Fibroblast of lung (primary cell): ENCODE data around the gene WNT3A. TPM values are rescaled to one million over a fixed set of nuclear protein-coding genes. Genes with fewer than 3 reads are reported as not detected.

Experiments
- DNase-seq, 2 donors: peaks; one replicate each; pipeline versions ENCODE4 v3.0.0 to v3.0.0-alpha.2; 2010; ENCODE audit warnings: low read depth in 2 of 2
- H2AFZ ChIP-seq: 2 replicates; pipeline ENCODE4 v1.5.1; 2012; ENCODE audit warnings: low read length, control low read depth, inconsistent platforms
- H3K27ac ChIP-seq: 2 replicates; pipeline ENCODE4 v1.5.1; 2011; ENCODE audit warnings: low read length, control low read depth; ENCODE audit not compliant: insufficient read depth
- H3K27me3 ChIP-seq: 2 replicates; pipeline ENCODE4 v1.5.1; 2011; ENCODE audit warnings: mild to moderate bottlenecking, low read length; ENCODE audit not compliant: control insufficient read depth, insufficient read depth
- H3K36me3 ChIP-seq: 2 replicates; pipeline ENCODE4 v1.5.1; 2011; ENCODE audit warnings: low read length; ENCODE audit not compliant: control insufficient read depth, insufficient read depth
- H3K4me1 ChIP-seq: 2 replicates; pipeline ENCODE4 v1.5.1; 2011; ENCODE audit warnings: low read length; ENCODE audit not compliant: control insufficient read depth, insufficient read depth; ENCODE audit errors: extremely low read depth
- H3K4me2 ChIP-seq: 2 replicates; pipeline ENCODE4 v1.5.1; 2011; ENCODE audit warnings: low read length, control low read depth; ENCODE audit not compliant: insufficient read depth; ENCODE audit errors: extremely low read depth
- H3K4me3 ChIP-seq, 4 experiments: fragments of 200-600 bp in 1 of 4; sonication (generic) in 1 of 4; replicated peaks in 1 of 4; 2 replicates each; pipeline ENCODE4 v1.5.1; 2011 to 2016; ENCODE audit warnings: low read length in 4 of 4, low read depth in 3 of 4, mild to moderate bottlenecking in 3 of 4, control low read depth in 2 of 4, inconsistent platforms in 1 of 4, mixed read lengths in 1 of 4; ENCODE audit not compliant: insufficient read depth in 1 of 4; ENCODE audit errors: control extremely low read depth in 1 of 4
- H3K79me2 ChIP-seq: 2 replicates; pipeline ENCODE4 v1.5.1; 2012; ENCODE audit warnings: mild to moderate bottlenecking, low read length, inconsistent platforms; ENCODE audit not compliant: control insufficient read depth, insufficient read depth
- H3K9ac ChIP-seq: 2 replicates; pipeline ENCODE4 v1.5.1; 2011; ENCODE audit warnings: mild to moderate bottlenecking, low read length, control low read depth; ENCODE audit not compliant: insufficient read depth
- H3K9me3 ChIP-seq: 2 replicates; pipeline ENCODE4 v1.5.1; 2012; ENCODE audit warnings: low read depth, low read length; ENCODE audit not compliant: control insufficient read depth, insufficient read depth
- H4K20me1 ChIP-seq: 2 replicates; pipeline ENCODE4 v1.5.1; 2011; ENCODE audit warnings: low read length; ENCODE audit not compliant: control insufficient read depth, insufficient read depth; ENCODE audit errors: extremely low read depth
- EZH2 ChIP-seq: IDR thresholded peaks from 2 replicates; pipeline ENCODE4 v1.5.1; 2012; ENCODE audit warnings: low read length, control low read depth, mild to moderate bottlenecking; ENCODE audit errors: missing control alignments
- polyA plus RNA-seq, 2 donors: library from polyadenylated mRNA; depleted of rRNA in 1 of 2; stranded (reverse) in 1 of 2; unstranded in 1 of 2; fragments of >200 nt; gene quantifications; 2 replicates each; pipeline ENCODE4 v1.2.1, GENCODE V29; 2011 to 2012; ENCODE audit warnings: missing spikeins in 1 of 2
- total RNA-seq: library from RNA; depleted of rRNA; stranded (reverse); fragments of >200 nt; gene quantifications from 2 replicates; pipeline ENCODE4 v1.2.1, GENCODE V29; 2014
- TF ChIP-seq, protein P1 (sequence below), 2 donors: IDR thresholded peaks in 1 of 2; conservative IDR thresholded peaks in 1 of 2; 1 replicate in 1 of 2; 2 replicates in 1 of 2; pipeline ENCODE4 v1.5.1; 2011 to 2012; ENCODE audit warnings: low read length in 2 of 2, control low read depth in 1 of 2, inconsistent platforms in 1 of 2, low read depth in 1 of 2, mild to moderate bottlenecking in 1 of 2

The WNT3A gene
- total and polyA plus RNA-seq, 2 donors (not counting 1 experiment from before 2014, with no cell fraction given): not detected

DNA sequence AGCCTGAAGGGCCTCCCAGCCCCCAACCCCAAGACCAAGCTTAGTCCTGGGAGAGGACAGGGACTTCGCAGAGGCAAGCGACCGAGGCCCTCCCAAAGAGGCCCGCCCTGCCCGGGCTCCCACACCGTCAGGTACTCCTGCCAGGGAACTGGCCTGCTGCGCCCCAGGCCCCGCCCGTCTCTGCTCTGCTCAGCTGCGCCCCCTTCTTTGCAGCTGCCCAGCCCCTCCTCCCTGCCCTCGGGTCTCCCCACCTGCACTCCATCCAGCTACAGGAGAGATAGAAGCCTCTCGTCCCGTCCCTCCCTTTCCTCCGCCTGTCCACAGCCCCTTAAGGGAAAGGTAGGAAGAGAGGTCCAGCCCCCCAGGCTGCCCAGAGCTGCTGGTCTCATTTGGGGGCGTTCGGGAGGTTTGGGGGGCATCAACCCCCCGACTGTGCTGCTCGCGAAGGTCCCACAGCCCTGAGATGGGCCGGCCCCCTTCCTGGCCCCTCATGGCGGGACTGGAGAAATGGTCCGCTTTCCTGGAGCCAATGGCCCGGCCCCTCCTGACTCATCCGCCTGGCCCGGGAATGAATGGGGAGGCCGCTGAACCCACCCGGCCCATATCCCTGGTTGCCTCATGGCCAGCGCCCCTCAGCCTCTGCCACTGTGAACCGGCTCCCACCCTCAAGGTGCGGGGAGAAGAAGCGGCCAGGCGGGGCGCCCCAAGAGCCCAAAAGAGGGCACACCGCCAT is 53.8 kb downstream of the WNT3A start:
- Histone ChIP-seq H3K9ac (no peak overlapping the region), H3K27ac (no peak overlapping the region), H3K27me3 (peaks cover 10% of the 10 kb centered on the region), H4K20me1 (no peaks in the 10 kb centered on the region), H3K4me3 (peak overlapping the region in 1 of 4 experiments; percentile 16), H3K4me1 (no peaks in the 10 kb centered on the region), H2AFZ (no peak overlapping the region), H3K36me3 (no peaks in the 10 kb centered on the region), H3K79me2 (no peaks in the 10 kb centered on the region), H3K4me2 (no peak overlapping the region), H3K9me3 (no peaks in the 10 kb centered on the region)
- peak in 1 of 2 donors; percentile 23 for DNase-seq
- TF ChIP-seq, protein P1, sequence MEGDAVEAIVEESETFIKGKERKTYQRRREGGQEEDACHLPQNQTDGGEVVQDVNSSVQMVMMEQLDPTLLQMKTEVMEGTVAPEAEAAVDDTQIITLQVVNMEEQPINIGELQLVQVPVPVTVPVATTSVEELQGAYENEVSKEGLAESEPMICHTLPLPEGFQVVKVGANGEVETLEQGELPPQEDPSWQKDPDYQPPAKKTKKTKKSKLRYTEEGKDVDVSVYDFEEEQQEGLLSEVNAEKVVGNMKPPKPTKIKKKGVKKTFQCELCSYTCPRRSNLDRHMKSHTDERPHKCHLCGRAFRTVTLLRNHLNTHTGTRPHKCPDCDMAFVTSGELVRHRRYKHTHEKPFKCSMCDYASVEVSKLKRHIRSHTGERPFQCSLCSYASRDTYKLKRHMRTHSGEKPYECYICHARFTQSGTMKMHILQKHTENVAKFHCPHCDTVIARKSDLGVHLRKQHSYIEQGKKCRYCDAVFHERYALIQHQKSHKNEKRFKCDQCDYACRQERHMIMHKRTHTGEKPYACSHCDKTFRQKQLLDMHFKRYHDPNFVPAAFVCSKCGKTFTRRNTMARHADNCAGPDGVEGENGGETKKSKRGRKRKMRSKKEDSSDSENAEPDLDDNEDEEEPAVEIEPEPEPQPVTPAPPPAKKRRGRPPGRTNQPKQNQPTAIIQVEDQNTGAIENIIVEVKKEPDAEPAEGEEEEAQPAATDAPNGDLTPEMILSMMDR (conservative IDR thresholded peaks at IDR 0.05 in 1 of 2, IDR thresholded peaks at IDR 0.05 in 1 of 2; ENCODE audit: low read depth in 1 of 2, low read length in 2 of 2): no peak
- TF ChIP-seq EZH2: no peak

- Histone ChIP-seq H3K4me3 (no peak overlapping the region), H3K4me1 (no peaks in the 10 kb centered on the region), H3K27ac (no peak overlapping the region), H4K20me1 (no peaks in the 10 kb centered on the region), H3K4me2 (no peak overlapping the region), H3K27me3 (peaks cover 13% of the 10 kb centered on the region), H3K79me2 (no peaks in the 10 kb centered on the region), H3K9ac (no peak overlapping the region), H3K36me3 (no peaks in the 10 kb centered on the region), H2AFZ (no peak overlapping the region), H3K9me3 (no peaks in the 10 kb centered on the region)
- no peak for DNase-seq
- no peak for TF ChIP-seq EZH2
- TF ChIP-seq, protein P1 (conservative IDR thresholded peaks at IDR 0.05 in 1 of 2, IDR thresholded peaks at IDR 0.05 in 1 of 2; ENCODE audit: low read depth in 1 of 2, low read length in 2 of 2): no peak
Measured at GRCh38 chr1:228061411-228062084, 54.8 kb downstream of the WNT3A start.

DNA sequence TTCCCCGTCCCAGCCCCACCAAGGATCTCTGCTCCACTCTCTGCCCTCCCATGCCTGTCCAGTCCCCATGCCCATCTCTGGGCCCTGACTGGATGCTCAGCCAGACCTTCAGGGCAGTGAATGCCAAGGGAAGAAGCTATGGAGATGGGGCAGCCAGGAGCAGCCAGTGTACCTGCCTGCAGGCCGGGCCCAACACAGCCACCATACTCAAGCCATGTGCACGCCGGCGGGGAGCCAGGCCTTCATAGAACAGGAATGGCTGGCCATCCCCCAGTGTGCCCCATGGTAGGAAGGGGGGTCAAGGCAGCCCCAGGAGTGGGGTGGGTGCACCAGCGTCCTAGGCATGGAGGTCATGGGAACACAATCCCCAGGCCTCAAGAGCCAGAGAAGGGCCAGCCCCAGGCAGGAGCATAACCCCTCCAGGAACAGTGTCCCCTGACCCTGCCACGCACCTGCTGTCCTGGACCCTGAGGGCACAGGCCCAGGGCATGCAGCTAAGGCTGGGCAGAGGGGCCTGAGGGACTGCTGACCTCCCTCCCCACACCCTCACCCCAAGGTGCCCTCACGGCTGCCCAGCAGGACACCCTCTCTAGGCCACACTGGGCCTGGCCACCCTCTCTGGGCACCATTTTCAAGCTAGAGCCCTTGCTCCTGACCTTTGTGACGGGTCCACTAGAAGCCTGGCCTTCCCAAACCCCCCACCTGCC is 55.4 kb downstream of the WNT3A start:
- Histone ChIP-seq H3K27me3 (peaks cover 17% of the 10 kb centered on the region), H2AFZ (no peak overlapping the region), H3K36me3 (no peaks in the 10 kb centered on the region), H3K4me3 (no peak overlapping the region), H3K9me3 (no peaks in the 10 kb centered on the region), H3K4me1 (no peaks in the 10 kb centered on the region), H3K27ac (no peak overlapping the region), H3K79me2 (no peaks in the 10 kb centered on the region), H4K20me1 (no peaks in the 10 kb centered on the region), H3K4me2 (no peak overlapping the region), H3K9ac (no peak overlapping the region)
- TF ChIP-seq, protein P1 (conservative IDR thresholded peaks at IDR 0.05 in 1 of 2, IDR thresholded peaks at IDR 0.05 in 1 of 2; ENCODE audit: low read depth in 1 of 2, low read length in 2 of 2): no peak
- no peak for DNase-seq
